HepG2 (cell line): ENCODE results near the gene STARD10. TPM values are rescaled to one million over a fixed set of nuclear protein-coding genes. Genes with fewer than 3 reads are reported as not detected.

Experiments used
- HNRNPLL ChIP-seq: fragments of 200-400 bp; formaldehyde crosslinking; IDR thresholded peaks from 2 replicates; pipeline ENCODE4 v1.6.1; 2017; ENCODE audit warnings: mild to moderate bottlenecking, low read depth, low read length; ENCODE audit not compliant: poor library complexity, severe bottlenecking
- KDM5A ChIP-seq: fragments of 200-600 bp; sonication (generic); IDR thresholded peaks from 2 replicates; pipeline ENCODE4 v1.7.0; 2018; ENCODE audit warnings: antibody characterized with exemption, mild to moderate bottlenecking, low read length, borderline replicate concordance
- KDM5B ChIP-seq: sonication (generic); formaldehyde crosslinking; IDR thresholded peaks from 2 replicates; pipeline ENCODE4 v1.4.0; 2020; ENCODE audit warnings: missing genetic modification reagents, mild to moderate bottlenecking, borderline replicate concordance
- KLF6 ChIP-seq: IDR thresholded peaks from 2 replicates; pipeline ENCODE4 v1.8.0; 2016; ENCODE audit warnings: missing biosample characterization, missing genetic modification reagents
- NFKBIZ ChIP-seq: IDR thresholded peaks from 2 replicates; pipeline ENCODE4 v1.6.1; 2018; ENCODE audit warnings: missing genetic modification reagents, missing compliant biosample characterization
- PHF5A ChIP-seq: IDR thresholded peaks from one replicate; pipeline ENCODE4 v1.6.1; 2018; ENCODE audit warnings: low read depth, missing genetic modification reagents; ENCODE audit not compliant: unreplicated experiment
- RAD21 ChIP-seq: fragments of 450-650 bp; formaldehyde crosslinking; IDR thresholded peaks from 2 replicates; pipeline ENCODE4 v1.5.0; 2020; ENCODE audit warnings: mild to moderate bottlenecking
- RCOR2 ChIP-seq: IDR thresholded peaks from 2 replicates; pipeline ENCODE4 v1.6.1; 2016; ENCODE audit warnings: missing biosample characterization, missing genetic modification reagents
- SP140L ChIP-seq: sonication (generic); formaldehyde crosslinking; IDR thresholded peaks from 2 replicates; pipeline ENCODE4 v1.4.0; 2020; ENCODE audit warnings: missing genetic modification reagents, borderline replicate concordance
- YEATS2 ChIP-seq: sonication (generic); formaldehyde crosslinking; IDR thresholded peaks from 2 replicates; pipeline ENCODE4 v1.4.0; 2020; ENCODE audit warnings: missing genetic modification reagents, borderline replicate concordance
- ZMYM4 ChIP-seq: sonication (generic); formaldehyde crosslinking; IDR thresholded peaks from 2 replicates; pipeline ENCODE4 v1.8.1; 2023; ENCODE audit warnings: mild to moderate bottlenecking, missing genetic modification reagents
- ZNF326 ChIP-seq: sonication (generic); formaldehyde crosslinking; IDR thresholded peaks from 2 replicates; pipeline ENCODE4 v1.4.0; 2020; ENCODE audit warnings: missing genetic modification reagents, borderline replicate concordance
- ZNF619 ChIP-seq: sonication (generic); formaldehyde crosslinking; IDR thresholded peaks from 2 replicates; pipeline ENCODE4 v1.4.0; 2020; ENCODE audit warnings: mild to moderate bottlenecking, missing genetic modification reagents
- polyA plus RNA-seq, 8 experiments: library from polyadenylated mRNA; depleted of rRNA in 3 of 8; stranded (reverse) in 7 of 8; unstranded in 1 of 8; fragments of >200 nt; fragmentation: Illumina TruSeq in 4 of 8; extraction: Trizol in 4 of 8; gene quantifications; 2 replicates each; pipeline versions ENCODE4 v1.2.1 to v1.2.3, GENCODE V29; 2011 to 2016; ENCODE audit warnings: low read depth in 4 of 8, missing spikeins in 1 of 8, mixed read lengths in 1 of 8; ENCODE audit not compliant: insufficient read depth in 1 of 8
- total RNA-seq, 5 experiments: library from RNA; depleted of rRNA; stranded (reverse); fragments of >200 nt; fragmentation: Illumina TruSeq; extraction: Trizol; gene quantifications; 2 replicates each; pipeline ENCODE4 v1.2.3, GENCODE V29; 2016; ENCODE audit warnings: low read depth in 1 of 5
- TF ChIP-seq, protein P1 (sequence below): sonication (generic); formaldehyde crosslinking; IDR thresholded peaks from 2 replicates; pipeline ENCODE4 v1.5.1; 2020; ENCODE audit warnings: mild to moderate bottlenecking, missing genetic modification reagents, moderate library complexity
- TF ChIP-seq, protein P2 (sequence below): sonication (generic); formaldehyde crosslinking; IDR thresholded peaks from 2 replicates; pipeline ENCODE4 v1.9.0; 2022; ENCODE audit warnings: low read depth, missing genetic modification reagents
- TF ChIP-seq, protein P3 (sequence below): IDR thresholded peaks from 2 replicates; pipeline ENCODE4 v1.6.1; 2016; ENCODE audit warnings: low read depth

The STARD10 gene
- total and polyA plus RNA-seq, 2 of the 13 experiments (the other 11 are each of a cell fraction or from before 2014, with no cell fraction given), result 260 to 341 TPM

- TF ChIP-seq, protein P1, sequence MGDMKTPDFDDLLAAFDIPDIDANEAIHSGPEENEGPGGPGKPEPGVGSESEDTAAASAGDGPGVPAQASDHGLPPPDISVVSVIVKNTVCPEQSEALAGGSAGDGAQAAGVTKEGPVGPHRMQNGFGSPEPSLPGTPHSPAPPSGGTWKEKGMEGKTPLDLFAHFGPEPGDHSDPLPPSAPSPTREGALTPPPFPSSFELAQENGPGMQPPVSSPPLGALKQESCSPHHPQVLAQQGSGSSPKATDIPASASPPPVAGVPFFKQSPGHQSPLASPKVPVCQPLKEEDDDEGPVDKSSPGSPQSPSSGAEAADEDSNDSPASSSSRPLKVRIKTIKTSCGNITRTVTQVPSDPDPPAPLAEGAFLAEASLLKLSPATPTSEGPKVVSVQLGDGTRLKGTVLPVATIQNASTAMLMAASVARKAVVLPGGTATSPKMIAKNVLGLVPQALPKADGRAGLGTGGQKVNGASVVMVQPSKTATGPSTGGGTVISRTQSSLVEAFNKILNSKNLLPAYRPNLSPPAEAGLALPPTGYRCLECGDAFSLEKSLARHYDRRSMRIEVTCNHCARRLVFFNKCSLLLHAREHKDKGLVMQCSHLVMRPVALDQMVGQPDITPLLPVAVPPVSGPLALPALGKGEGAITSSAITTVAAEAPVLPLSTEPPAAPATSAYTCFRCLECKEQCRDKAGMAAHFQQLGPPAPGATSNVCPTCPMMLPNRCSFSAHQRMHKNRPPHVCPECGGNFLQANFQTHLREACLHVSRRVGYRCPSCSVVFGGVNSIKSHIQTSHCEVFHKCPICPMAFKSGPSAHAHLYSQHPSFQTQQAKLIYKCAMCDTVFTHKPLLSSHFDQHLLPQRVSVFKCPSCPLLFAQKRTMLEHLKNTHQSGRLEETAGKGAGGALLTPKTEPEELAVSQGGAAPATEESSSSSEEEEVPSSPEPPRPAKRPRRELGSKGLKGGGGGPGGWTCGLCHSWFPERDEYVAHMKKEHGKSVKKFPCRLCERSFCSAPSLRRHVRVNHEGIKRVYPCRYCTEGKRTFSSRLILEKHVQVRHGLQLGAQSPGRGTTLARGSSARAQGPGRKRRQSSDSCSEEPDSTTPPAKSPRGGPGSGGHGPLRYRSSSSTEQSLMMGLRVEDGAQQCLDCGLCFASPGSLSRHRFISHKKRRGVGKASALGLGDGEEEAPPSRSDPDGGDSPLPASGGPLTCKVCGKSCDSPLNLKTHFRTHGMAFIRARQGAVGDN (CRISPR knock-in tag), result peak; percentile 90
- TF ChIP-seq RCOR2 (peak; percentile 70; the same call in 1 of the 2 replicates), SP140L (CRISPR knock-in tag) (no peak), ZNF326 (CRISPR knock-in tag) (no peak), NFKBIZ (no peak), KLF6 (CRISPR knock-in tag) (no peak), RAD21 (CRISPR knock-in tag) (peak; percentile 80), ZNF619 (CRISPR knock-in tag) (peak; percentile 61; the same call in 1 of the 2 replicates), ZMYM4 (peak; percentile 58; the same call in 1 of the 2 replicates), KDM5B (CRISPR knock-in tag) (peak; percentile 84), YEATS2 (peak; percentile 54; the same call in 1 of the 2 replicates), PHF5A (CRISPR knock-in tag) (peak; percentile 65), HNRNPLL (no peak), KDM5A (peak; percentile 38; the same call in 1 of the 2 replicates)
- TF ChIP-seq, protein P2, sequence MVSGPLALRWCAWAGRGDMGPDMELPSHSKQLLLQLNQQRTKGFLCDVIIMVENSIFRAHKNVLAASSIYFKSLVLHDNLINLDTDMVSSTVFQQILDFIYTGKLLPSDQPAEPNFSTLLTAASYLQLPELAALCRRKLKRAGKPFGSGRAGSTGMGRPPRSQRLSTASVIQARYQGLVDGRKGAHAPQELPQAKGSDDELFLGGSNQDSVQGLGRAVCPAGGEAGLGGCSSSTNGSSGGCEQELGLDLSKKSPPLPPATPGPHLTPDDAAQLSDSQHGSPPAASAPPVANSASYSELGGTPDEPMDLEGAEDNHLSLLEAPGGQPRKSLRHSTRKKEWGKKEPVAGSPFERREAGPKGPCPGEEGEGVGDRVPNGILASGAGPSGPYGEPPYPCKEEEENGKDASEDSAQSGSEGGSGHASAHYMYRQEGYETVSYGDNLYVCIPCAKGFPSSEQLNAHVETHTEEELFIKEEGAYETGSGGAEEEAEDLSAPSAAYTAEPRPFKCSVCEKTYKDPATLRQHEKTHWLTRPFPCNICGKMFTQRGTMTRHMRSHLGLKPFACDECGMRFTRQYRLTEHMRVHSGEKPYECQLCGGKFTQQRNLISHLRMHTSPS (CRISPR knock-in tag), result peak; percentile 97
- TF ChIP-seq, protein P3, sequence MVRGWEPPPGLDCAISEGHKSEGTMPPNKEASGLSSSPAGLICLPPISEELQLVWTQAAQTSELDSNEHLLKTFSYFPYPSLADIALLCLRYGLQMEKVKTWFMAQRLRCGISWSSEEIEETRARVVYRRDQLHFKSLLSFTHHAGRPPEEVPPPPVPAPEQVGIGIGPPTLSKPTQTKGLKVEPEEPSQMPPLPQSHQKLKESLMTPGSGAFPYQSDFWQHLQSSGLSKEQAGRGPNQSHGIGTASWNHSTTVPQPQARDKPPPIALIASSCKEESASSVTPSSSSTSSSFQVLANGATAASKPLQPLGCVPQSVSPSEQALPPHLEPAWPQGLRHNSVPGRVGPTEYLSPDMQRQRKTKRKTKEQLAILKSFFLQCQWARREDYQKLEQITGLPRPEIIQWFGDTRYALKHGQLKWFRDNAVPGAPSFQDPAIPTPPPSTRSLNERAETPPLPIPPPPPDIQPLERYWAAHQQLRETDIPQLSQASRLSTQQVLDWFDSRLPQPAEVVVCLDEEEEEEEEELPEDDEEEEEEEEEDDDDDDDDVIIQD (CRISPR knock-in tag), result peak; percentile 71
These were observed 27.5 kb downstream of the STARD10 start (continued) for GRCh38 chr11:72766152-72766902.
